Pancreas (tissue), 10 donors: ENCODE results near the gene ME3. TPM values are rescaled to one million over a fixed set of nuclear protein-coding genes. Genes with fewer than 3 reads are reported as not detected.
A peak's percentile ranks its signal among the peaks of the same experiment; 100 is the strongest.

Experiments
- ATAC-seq, 4 donors: fragments of 200-7000 bp; cut with Tn5 transposase; one replicate each; pipeline versions ENCODE4 v1.8.0 to v1.9.1; 2020; ENCODE audit warnings: mild to moderate bottlenecking in 4 of 4, moderate library complexity in 4 of 4
- DNase-seq, 6 donors: peaks; one replicate each; pipeline ENCODE4 v3.0.0-alpha.2; 2020
- FAIRE-seq: peaks from 2 replicates; lab custom pipeline; 2012; peaks lifted over from hg19 to GRCh38; lab: Jason Lieb, UNC
- H3K27ac ChIP-seq, 4 donors: fragments of 200-600 bp; sonication (generic); 1 replicate in 3 of 4; 2 replicates in 1 of 4; pipeline versions ENCODE4 v1.5.0 to v1.8.0; 2020
- H3K27me3 ChIP-seq, 4 donors: fragments of 200-600 bp; one replicate each; pipeline ENCODE4 v1.8.0; 2021
- H3K36me3 ChIP-seq, 3 donors: fragments of 200-600 bp; sonication (generic) in 1 of 3; one replicate each; pipeline versions ENCODE4 v1.5.0 to v1.8.0; 2020 to 2021
- H3K4me1 ChIP-seq, 3 donors: fragments of 200-600 bp; one replicate each; pipeline ENCODE4 v1.8.0; 2021
- H3K4me3 ChIP-seq, 4 donors: fragments of 200-600 bp; sonication (generic) in 2 of 4; one replicate each; pipeline versions ENCODE4 v1.5.0 to v1.8.0; 2020 to 2021
- H3K9me3 ChIP-seq, 4 donors: fragments of 200-600 bp; one replicate each; pipeline ENCODE4 v1.8.0; 2021
- WGBS, 2 donors: extraction: QIAGEN DNeasy Blood & Tissue Kit; methylation state at CpG; one replicate each; pipeline ENCODE4 v1.1.7; 2013; 5-methylcytosine and 5-hydroxymethylcytosine counted together
- intact Hi-C, 3 donors: fragments of 100-400 bp; cut with DNase I; formaldehyde crosslinking; loops; one replicate each; pipeline versions ENCODE4 v1.11.1 to v1.14.2; 2022
- polyA plus RNA-seq, 2 donors: library from polyadenylated mRNA; stranded (reverse); fragments of 200-250 nt; gene quantifications; one replicate each; pipeline ENCODE4 v1.2.3, GENCODE V29; 2013
- total RNA-seq, 6 donors: library from RNA; stranded (reverse); fragmentation: NEBNext Ultra II Directional in 4 of 6; extraction: Animal tissue kit (Norgen Biotek cat#: 25700) in 4 of 6; gene quantifications; one replicate each; pipeline versions ENCODE4 v1.2.1 to v1.2.4, GENCODE V29; 2021 to 2023
- TF ChIP-seq, protein P1 (sequence below), 4 donors: fragments of 200-600 bp; sonication (generic) in 3 of 4; IDR thresholded peaks; one replicate each; pipeline versions ENCODE4 v1.5.0 to v1.8.0; 2021; ENCODE audit warnings: antibody characterized with exemption in 4 of 4
- donor health status: healthy with polysubstance abuse.
- donor health status: DM: no; HTN: no; CAD: no; lungs with moderate emphysema.
- donor health status: DM: no; HTN: no; CAD: no.
- donor health status: control.
- donor health status: control.
- donor health status: Bipolar disorder and iron deficiency.
- donor health status: DM: yes; HTN: yes; CAD: no.
- donor health status: DM: no; HTN: no; CAD: no.
- donor health status: DM: no; HTN: no; CAD: no.
- donor health status: DM: yes; HTN: yes; CAD: no.

The ME3 gene
- total and polyA plus RNA-seq, 8 donors = 6.5 to 38.8 (median 13.2) TPM

DNA sequence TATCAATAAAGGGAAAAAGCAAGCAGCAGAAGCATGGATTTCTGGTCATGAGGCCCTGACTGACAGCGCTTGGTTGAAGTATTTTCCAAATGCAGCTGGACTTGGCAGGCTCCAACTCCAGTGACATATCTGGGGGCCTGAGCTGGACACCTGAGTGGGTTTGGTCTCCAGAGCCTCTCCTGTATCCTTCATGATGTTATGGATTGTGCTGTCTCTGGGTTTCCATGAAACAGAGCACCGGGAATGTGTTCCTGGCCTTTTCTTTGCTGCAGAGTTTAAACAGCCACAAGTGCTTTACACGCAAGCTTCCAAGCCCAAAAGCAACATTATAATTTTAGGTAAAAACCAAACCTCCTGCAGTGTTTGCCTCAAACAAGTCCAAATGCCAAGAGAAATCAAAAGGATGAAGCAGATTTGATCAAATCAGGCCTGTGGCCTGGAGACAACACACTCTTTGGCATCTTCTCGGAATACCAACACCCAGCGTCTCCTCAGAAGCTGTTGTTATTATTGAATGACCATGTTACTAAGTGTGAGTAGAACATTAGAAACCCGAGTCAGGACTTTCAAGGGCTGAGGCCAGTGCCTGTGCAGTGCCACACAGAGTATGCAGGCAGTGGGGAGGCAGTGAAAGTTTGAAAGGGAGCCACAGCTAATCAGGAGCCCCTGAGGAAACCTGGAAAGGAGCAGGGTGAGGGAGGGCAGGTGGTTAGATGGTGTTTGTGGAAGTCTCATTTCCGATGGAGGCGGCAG is 42.0 kb downstream of the ME3 start:
- ATAC-seq = no peak
- FAIRE-seq = no peak
- H3K27me3 ChIP-seq = no peaks in the 10 kb centered on the region
- no peak overlapping the region for H3K4me3 ChIP-seq
- no peaks in the 10 kb centered on the region for H3K9me3 ChIP-seq
- DNase-seq = no peak
- H3K27ac ChIP-seq = no peak overlapping the region
- TF ChIP-seq, protein P1, sequence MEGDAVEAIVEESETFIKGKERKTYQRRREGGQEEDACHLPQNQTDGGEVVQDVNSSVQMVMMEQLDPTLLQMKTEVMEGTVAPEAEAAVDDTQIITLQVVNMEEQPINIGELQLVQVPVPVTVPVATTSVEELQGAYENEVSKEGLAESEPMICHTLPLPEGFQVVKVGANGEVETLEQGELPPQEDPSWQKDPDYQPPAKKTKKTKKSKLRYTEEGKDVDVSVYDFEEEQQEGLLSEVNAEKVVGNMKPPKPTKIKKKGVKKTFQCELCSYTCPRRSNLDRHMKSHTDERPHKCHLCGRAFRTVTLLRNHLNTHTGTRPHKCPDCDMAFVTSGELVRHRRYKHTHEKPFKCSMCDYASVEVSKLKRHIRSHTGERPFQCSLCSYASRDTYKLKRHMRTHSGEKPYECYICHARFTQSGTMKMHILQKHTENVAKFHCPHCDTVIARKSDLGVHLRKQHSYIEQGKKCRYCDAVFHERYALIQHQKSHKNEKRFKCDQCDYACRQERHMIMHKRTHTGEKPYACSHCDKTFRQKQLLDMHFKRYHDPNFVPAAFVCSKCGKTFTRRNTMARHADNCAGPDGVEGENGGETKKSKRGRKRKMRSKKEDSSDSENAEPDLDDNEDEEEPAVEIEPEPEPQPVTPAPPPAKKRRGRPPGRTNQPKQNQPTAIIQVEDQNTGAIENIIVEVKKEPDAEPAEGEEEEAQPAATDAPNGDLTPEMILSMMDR (IDR thresholded peaks at IDR 0.05) = no peak
- no peaks in the 10 kb centered on the region for H3K36me3 ChIP-seq
- intact Hi-C loops = no loop called here
- peaks cover 9 to 15% (median 13%) of the 10 kb centered on the region in 3 donors for H3K4me1 ChIP-seq
- WGBS, 2 donors = 81 to 91% methylated on average over 8 of the region's 8 CpGs

DNA sequence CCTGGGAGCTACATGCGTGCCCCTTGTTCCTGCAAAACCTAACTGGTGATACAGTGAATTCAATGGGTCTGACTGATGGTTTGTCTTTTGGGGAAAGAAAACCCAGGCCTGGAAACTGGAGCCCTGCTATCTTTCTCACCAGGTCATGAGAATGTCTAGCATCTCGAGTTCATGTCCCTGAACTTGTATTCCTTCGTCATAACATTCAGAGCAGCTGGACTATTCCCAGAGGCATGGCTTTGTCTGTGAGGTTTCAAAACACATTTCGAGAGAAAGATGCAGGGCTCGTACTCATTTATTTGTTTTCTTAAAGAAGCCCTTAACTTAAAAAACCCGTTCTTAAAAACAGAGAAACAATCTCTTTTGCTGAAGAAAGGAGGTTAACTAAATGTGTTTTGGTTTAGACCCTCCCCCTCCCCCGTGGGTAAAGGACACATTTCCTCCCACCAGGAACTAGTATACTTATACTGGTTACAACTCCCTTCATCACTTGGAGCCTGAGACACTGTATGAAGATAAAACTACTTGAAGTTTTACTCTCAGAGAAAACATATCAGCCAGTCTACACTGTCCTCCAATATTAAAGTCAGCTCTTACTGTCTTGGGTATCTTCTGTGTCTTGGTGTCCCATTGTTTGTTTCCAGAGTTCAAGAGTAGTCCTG is 43.2 kb downstream of the ME3 start:
- H3K4me1 ChIP-seq = peaks cover 18 to 21% (median 21%) of the 10 kb centered on the region in 3 donors
- H3K36me3 ChIP-seq = no peaks in the 10 kb centered on the region
- no peaks in the 10 kb centered on the region for H3K27me3 ChIP-seq
- peak in 2 of 6 donors; percentile 41 to 52 for DNase-seq
- ATAC-seq = peak; percentile 72 to 85 (median 79)
- peak overlapping the region in 3 of 4 donors; percentile 16 to 43 (median 33) for H3K27ac ChIP-seq
- H3K4me3 ChIP-seq = no peak overlapping the region
- no peak for FAIRE-seq
- WGBS, 2 donors = 37 to 38% methylated on average over 7 of the region's 7 CpGs
- no peaks in the 10 kb centered on the region for H3K9me3 ChIP-seq
- intact Hi-C loops = no loop called here
- TF ChIP-seq, protein P1 (IDR thresholded peaks at IDR 0.05) = no peak

GRCh38 chr11:86627776-86628455 is 44.5 kb downstream of the ME3 start:
- ATAC-seq = peak in 1 of 4 donors; percentile 34
- 79% methylated on average over 7 of the region's 7 CpGs for WGBS, 2 donors

DNA sequence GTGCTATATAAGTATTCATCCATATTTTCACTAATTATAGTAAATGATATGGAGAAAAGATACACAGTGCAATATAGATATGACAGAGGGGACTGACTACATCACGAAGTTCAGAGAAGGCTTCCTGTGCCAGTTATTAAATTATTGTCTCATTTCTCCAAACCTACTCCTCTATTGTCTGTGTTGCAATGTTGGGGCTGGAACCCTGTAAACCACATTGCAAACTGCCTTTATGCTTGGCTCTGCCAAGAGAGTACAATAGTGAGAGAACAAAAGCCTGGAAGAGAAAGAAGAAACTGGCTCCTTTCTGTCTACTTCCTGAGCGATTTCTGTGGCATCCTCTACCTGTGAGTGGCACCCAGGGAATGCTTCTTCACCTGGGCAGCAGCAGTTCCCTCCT is 46.4 kb downstream of the ME3 start:
- DNase-seq = no peak
- no peak overlapping the region for H3K4me3 ChIP-seq
- no peaks in the 10 kb centered on the region for H3K27me3 ChIP-seq
- intact Hi-C loops = no loop called here
- WGBS, 2 donors = 85 to 90% methylated on average over 2 of the region's 2 CpGs
- H3K27ac ChIP-seq = no peak overlapping the region
- no peaks in the 10 kb centered on the region for H3K9me3 ChIP-seq
- no peak for ATAC-seq
- FAIRE-seq = no peak
- peaks cover 23 to 28% (median 26%) of the 10 kb centered on the region in 3 donors for H3K4me1 ChIP-seq
- TF ChIP-seq, protein P1 (IDR thresholded peaks at IDR 0.05) = no peak
- no peaks in the 10 kb centered on the region for H3K36me3 ChIP-seq

More at GRCh38 chr11:86627776-86628455, 44.5 kb downstream of the ME3 start:
- Histone ChIP-seq H3K27ac (no peak overlapping the region), H3K27me3 (no peaks in the 10 kb centered on the region), H3K4me1 (peaks cover 20 to 23% (median 23%) of the 10 kb centered on the region in 3 donors), H3K4me3 (no peak overlapping the region), H3K9me3 (no peaks in the 10 kb centered on the region), H3K36me3 (no peaks in the 10 kb centered on the region)
- FAIRE-seq (no peak), DNase-seq (no peak)
- TF ChIP-seq, protein P1 (IDR thresholded peaks at IDR 0.05) = no peak
- intact Hi-C loops = no loop called here
